HG03571 (cell line): ENCODE results near the gene TNFRSF8.
A peak's percentile ranks its signal among the peaks of the same experiment; 100 is the strongest.
"Not testable (repeated sequence)": the region's sequence is repeated elsewhere in the genome, so short reads cannot be mapped to it uniquely, and the experiment has no call there.

ENCODE experiments used
- ATAC-seq: cut with Tn5 transposase; IDR thresholded peaks from one replicate; pipeline ENCODE4 v1.9.1; 2021; ENCODE audit not compliant: unreplicated experiment

The TNFRSF8 gene

DNA sequence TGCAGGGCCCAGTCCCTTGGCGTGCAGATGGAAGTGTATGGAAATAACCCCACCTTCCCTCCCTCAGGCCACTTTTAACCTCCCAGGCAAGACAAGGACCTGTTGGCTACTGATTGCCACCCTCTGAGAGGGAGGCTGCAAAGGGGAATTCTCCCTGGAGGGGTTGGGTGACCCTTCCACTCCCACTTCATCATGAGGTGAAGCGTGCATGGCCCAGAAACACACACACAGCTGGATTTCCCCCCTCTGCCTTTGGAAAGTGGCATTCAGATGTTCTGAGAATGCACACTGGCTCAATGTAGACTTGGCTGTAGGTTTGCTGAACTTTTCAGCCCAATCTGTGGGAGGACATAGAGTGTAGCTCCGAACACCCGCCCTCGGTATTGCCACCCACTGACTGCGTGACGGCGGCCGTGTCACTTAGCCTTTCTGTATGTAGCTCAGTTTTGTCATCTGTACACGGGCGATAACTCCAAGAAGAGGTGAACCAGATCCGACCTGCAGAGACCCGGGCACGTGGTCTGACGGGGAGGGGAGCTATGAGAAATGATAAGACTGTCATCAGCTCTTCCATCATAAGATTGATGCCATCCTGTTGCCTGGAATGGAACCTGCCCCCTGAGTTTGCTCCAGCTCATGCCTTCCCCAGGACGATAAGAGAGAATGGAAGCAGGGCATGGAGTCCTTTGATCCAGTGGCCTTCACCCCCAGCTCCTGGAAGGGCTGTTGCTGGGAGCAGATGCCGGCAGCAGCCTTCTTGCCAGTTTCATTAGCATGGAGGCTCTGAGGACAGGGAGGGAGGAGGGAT is 24.5 kb upstream of the TNFRSF8 start:
- ATAC-seq, result no peak

DNA sequence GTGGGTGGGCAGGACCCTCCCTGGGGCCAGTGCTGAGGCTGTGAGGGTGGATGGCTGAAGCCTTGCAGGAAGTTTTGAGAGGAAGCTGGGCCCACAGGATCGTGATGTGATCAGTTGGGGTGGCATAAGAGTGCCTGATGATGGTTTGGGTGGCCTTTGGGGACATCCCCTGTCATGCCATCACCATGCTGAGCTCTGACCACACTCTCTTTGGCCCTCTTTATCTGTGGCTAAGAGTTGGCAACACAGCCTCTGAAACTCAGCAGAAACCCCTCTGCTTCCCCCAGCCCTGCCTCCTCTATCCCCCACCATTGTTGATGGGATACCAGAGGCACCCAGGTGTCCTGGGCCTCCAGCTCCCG is 24.0 kb upstream of the TNFRSF8 start:
- no peak for ATAC-seq

DNA sequence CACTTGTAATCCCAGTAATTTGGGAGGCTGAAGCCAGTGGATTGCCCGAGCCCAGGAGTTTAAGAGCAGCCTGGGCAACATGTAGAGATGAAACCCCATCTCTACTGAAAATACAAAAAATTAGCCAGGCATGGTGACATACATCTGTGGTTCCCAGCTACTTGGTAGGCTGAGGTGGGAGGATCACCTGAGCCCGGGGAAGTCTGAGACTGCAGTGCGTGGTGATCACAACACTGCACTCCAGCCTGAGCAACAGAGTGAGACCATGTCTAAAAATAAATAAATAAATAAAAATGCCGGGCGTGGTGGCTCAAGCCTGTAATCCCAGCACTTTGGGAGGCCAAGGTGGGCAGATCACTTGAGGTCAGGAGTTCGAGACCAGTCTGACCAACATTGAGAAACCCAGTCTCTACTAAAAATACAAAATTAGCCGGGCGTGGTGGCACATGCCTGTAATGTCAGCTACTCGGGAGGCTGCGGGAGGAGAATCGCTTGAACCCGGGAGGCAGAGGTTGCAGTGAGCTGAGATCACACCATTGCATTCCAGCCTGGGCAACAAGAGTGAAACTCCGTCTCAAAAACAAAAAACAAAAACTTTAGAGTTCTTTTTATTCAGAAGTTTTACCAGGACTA is 23.2 kb upstream of the TNFRSF8 start:
- not testable (repeated sequence) for ATAC-seq

DNA sequence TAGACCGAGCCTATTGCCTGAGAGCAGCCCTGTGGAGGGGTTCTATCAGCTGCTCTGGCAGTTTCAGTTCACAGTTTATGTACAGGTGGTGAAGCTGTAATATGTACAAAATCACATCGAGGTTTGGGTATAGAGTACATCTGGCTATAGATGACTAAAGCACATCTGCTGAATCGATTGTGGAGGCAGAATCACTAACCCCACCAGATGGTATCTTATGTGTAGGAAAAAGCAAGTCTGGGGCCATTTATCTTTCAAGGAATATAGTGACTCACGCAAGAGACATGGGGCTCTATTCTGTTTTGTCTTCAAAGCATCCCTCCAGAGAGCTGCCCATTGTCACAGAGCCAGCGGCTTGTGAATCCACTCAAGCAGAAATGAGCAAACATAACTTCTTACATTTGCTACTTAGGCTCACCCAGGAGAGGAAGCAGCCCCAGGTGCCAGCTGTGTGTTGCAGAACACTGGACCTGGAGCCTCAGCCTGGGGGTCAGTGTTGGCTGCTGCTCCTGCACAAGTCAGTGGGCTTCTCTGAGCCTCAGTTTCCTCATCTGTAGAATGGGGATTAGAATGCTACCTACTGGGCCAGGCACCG is 22.5 kb upstream of the TNFRSF8 start:
- ATAC-seq, result peak; percentile 67

DNA sequence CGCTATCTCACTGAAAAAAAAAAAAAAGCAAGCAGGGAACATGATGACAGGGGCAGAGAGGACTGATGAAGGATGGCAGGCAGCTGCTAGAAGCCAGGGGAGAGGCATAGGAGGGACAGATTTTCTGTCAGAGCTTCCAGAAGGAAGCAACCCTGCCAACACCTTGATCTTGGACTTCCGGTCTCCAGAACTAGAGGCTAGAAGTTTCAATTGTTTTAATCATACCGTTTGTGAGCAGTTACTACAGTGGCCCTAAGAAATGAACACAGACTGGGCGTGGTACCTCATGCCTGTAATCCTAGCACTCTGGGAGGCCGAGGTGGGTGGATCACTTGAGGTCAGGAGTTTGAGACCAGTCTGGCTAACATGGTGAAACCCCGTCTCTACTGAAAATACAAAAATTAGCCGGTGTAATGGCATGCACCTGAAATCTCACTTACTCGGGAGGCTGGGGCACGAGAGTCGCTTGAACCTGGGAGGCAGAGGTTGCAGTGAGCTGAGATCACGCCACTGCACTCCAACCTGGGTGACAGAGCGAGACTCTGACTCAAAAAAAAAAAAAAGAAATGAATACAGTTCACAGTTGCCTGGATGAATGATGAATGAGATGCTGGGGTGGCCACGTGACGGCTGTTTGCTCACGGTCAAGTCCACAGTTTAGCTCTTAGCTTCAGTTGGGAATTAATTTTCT is 18.8 kb upstream of the TNFRSF8 start:
- ATAC-seq, result not testable (repeated sequence)

DNA sequence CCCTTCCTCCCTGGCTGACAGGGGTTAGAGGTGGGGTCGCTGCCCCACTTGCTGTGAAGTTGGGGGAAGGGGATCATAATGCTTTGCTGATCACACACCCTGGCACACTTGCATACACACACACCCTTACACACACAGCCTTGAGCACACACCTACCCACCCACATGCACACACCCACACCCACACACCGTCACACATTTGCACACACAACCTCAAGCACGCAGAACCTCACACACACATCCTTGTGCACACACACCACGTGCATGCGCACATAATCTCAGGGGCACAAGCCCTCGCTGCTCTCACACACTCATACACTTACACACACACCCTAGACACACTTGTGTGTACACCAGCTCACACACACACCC is 16.4 kb upstream of the TNFRSF8 start:
- ATAC-seq, result no peak

DNA sequence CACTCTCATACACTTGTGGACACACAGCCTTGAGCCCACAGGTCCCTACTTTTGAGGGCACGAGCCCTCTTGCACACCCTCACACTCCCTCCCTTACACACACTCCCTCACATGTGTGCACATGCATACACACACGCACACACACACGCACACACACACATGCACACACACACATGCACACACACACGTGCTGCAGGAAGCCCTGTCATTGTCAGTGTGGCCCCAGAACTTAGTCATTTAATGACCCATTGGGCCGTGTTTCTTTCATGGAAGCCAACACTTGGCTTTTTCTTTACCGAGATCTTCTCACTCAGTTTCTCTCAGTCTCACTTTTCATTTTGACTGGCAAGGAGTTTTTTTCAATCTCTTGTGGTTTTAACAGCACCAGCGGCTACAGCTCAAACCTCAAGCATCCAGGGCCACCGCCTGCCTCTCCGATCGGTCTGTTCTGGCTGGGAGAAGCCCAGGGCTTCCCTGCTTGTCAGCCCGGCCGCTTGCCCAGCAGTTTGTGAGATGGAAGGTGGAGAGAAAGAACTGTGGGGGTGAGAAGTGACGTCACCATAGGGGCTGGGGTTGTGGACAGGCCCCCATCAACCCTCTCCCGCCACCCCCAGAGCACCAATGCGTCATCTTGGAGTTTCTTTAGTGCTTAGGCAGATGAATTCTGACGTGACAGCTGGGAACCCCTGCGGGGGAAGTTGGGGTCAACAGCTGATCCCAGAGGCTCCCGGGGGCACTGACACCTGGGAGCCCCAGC is 15.8 kb upstream of the TNFRSF8 start:
- ATAC-seq, result peak; percentile 38

DNA sequence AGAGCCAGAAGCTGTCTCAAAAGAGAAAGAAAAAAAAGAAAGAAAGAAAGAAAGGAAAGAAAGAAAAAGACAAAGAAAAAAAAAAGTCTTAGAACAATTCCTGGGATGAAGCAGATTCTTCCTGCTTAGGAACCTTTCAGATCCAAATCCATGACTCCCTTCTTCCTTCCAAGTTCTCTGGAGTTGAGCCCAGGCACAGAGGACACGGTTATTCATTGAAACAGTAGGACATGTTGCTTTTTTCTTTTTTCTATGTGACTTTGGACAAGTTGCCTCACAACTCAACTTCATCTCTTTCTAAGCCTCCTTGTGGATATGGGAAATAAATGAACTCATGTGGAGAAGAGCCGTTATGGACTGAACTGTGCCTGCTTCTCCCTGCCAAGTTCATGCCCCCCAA is 14.7 kb upstream of the TNFRSF8 start:
- ATAC-seq, result no peak

DNA sequence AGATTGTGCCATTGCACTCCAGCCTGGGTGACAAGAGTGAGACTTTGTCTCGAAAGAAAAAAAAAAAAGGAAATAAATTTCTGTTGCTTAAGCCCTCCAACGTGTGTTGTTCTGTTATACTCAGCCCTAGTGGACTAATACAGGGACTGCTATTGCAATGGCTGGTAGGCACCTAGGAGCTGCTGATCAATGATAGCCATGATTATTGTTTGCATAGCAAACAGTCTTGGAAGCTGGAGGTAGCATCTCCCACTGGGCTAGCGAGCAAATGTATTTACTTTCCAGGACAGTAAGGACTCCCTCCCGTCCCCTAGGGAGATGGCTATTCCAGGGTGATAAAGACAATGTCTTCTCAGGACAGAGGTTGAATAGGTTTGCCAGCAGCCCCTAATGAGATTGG is 13.5 kb upstream of the TNFRSF8 start:
- no peak for ATAC-seq

DNA sequence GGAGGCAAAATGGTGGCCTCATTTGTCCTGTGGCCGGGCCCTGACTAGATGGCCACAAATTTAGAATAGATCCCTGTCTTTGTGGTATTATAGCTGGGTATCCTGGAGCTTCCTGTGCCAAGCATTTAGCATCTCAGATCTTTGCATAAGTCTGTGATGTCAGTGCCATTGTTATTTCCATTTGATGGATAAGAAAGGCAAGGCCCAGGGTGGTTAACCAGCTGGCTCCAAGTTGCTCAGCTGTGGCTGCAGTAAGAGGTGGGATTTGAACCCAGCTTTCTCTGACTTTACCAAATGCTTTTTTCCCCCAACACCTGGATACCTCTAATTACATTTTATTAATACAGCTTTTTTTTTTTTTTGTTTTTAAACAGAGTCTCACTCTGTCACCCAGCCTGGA is 11.7 kb upstream of the TNFRSF8 start:
- ATAC-seq, result no peak

DNA sequence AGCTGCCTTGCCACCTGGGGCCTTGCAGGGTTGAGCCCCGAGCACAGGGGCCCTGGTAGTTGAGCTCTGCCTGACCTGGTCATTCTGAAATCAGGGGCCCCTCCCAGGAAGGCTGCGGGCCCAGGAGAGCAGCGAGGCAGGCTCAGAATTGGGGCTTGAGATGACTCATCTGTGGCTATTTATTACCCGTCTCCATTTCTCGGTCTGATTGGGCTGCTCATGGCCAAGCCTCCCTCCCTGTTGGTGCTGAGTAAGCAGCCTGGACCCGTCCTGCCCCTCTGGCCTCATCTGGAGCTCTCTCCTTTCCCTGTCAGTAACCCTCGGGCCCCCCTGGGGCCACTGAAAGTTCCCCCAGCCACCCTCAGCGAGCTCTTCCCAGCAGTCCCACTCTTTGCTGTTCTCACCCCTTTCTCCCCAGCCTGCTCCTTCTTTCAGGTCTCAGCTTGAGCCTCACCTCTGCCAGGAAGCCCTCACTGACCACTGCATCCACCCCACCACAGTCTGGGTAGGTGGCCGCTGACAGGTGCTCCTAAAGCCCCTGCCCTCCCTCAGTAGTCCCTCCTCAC is 11.0 kb upstream of the TNFRSF8 start:
- ATAC-seq, result peak; percentile 79

DNA sequence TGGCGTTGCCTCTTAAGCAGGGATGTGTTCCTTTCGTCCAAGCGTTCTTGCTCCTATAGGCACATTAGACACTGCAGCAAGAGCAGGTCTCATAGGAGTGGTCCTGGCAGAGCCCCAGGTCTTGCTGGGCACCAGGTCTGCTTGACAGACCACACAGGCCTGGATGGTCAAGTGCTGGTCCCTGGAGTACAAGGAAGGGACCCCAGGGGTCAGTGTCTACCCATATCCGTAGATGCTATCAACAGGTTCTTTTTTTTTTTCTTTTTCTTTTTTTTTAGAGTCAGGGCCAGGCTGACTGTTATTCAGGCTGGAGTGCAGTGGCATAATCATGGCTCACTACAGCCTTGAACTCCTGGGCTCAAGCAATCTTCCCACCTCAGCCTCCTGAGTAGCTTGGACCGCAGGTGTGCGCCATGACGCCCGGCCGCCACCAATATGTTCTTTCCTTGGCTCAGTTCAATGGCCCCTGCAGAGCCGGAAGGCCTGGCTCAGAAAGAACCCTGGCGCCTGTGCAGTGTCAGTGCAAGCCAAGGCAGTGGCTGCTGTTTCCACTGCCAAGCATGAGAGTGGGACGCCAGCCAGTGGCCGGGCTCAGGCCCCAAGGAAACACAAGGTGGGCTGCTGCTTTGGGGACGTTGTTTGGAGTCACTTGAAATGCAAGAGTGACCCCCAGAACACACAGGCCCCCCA is 10.0 kb upstream of the TNFRSF8 start:
- no peak for ATAC-seq

DNA sequence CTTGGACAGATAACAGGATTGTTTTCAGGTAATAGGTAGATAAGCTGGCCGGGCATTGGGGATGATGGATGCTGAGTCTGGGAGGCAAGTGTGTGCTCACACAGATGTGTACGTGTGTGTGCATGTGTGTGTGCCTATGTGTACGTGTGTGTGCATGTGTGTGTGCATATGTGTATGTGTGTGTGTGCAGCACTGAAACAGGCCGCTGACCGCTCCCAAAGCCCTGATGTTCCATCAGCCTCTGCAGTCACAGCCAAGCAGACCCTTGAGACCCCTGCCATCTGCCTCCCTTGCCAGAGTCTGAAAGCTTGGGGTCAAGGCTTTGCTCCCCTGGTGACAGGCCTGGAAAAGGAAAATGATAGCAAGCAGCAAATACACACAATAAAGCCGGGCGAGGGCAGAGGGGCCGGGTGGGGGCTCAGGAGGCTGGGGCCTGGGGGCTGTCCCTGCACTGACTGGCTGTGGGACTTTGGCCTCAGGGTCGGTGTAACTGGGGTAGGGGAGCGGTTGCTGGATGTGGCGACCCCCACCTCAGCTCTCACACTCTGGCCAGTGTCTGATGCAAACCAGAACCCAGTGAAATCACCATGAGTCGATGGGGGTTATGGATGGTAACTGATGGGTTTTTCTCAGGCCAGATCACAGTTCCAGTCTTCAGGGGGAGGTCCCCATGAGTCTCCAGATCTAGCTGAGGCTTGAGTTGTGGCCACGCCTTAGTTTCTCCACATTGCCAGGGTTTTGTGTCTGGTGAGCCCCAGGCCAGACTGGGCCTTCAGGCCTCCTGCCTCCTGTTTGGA is 9.2 kb upstream of the TNFRSF8 start:
- ATAC-seq, result no peak

DNA sequence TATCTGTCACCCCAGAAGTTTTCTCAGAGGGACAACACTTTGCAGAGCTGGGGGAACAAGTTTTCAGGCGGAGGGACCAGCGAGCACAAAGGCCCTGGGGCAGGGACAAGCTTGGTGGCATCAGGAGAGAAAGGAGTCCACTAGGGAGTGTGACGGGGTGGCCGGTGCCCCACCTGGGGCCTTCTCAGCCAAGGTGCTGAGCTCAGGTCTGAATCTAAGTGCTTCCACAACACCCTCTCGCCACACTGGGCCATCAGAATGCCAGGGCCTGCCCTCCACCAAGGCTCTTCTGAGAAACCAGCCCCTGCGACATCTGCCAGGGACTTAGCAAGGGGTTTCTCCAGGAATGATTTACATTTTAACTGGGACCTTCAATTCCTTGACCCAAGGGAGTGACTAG is 7.8 kb upstream of the TNFRSF8 start:
- no peak for ATAC-seq

DNA sequence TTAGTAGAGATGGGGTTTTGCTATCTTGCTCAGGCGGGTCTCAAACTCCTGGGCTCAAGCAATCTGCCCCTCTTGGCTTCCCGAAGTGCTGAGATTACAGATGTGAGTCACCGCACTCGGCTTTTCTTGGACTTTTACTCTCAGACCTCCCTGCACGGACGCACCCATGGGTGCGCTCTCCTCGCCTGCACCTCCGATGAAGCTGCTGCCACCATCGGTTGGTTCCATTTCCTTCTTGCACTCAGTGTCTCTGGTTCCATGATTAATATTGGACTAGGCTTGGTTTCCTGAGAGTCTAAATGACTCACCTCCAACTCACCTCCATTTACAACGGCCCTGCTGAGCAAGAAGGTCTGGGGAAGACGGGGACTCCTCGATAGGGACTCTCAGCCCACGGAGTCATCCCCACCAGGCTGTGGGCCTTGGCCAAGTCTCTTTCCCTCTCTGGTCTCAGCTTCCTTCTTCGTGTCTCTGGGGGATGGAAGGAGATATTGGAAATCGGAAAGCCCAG is 6.7 kb upstream of the TNFRSF8 start:
- no peak for ATAC-seq

DNA sequence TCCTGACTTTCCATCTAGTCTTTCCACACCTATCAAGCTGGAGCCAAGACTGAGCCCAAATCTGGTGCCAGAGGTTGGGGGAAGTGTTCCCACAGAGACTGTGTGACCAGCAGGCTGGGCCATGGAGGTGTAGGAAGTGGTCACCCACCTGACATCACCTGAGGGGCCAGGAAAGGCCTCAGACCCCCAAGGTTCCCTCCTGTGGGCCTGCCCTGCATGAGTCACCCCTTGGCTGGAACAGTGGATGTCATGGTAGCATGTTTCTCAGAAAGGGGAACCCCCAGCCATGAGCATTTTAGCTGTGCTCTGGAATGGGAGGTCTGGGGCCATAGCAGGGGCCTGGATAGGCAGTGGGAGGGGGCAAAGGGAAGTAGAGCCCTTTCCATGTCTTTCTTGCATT is 5.7 kb upstream of the TNFRSF8 start:
- ATAC-seq, result no peak

DNA sequence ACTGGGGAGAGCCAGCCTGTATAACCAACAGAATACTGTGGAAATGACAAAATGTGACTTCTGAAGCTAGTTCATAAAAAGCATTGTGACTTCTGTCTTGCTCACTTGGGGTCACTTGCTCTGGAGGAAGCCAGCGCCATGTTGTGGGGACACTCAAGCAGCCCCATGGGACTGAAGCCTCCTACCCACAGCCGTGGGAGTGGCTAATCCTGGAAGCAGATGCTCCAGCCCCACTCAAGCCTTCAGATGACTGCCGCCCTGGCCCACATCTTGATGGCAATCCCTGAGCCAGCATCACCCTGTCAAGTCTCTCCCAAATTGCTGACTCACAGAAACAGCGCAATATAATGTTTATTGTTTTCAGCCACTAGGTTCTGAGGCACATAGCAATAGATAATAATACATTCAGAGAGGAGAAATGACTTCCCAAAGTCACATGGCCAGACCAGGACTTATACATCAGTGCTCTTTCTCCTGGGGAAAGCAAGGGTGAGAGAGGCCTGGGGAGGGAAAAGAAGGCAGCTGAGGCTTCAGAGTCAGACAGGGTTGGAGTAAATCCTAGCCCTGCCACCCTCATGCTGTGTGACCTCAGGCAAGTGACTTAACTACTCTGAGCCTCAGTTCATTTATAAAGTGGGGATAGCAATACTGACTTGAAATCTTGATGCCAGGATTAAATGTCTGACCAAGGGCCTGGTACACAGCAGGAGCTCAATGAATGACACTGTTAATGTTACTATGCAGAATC is 5.0 kb upstream of the TNFRSF8 start:
- no peak for ATAC-seq

DNA sequence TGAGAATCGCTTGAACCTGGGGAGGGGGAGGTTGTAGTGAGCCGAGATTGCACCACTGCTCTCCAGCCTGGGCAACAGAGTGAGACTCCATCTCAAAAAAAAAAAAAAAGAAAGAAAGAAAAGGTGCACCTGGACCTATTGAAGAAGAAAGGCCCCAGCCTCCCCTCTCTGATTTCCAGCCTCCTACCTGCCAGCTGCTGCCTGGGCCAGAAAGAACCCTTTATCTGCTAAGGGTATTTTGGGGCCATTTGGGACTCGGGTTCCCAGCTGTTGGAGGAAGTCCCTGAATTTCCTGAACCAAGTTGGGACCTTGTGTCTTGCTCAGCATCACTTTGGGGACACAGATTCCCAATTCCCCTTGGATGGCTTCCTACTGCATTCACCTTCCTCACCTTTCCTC is 3.9 kb upstream of the TNFRSF8 start:
- ATAC-seq, result no peak
